Measurements from ENCODE around the gene CRTC2.

Gene CRTC2

GRCh38 chr1:153960206-153960605 is 1.8 kb upstream of the CRTC2 start:
- WGBS, 2 experiments (ENCODE audit: insufficient coverage in 2 of 2), result 96 to 97% methylated on average over 9 to 11 of the region's 11 CpGs
- Histone ChIP-seq H3K4me1 (ENCODE audit: control insufficient read depth, insufficient read depth, low read length, poor library complexity, severe bottlenecking) (peaks cover 16% of the 10 kb centered on the region), H3K27ac (ENCODE audit: low read depth, low read length, severe bottlenecking) (no peak overlapping the region), H3K36me3 (ENCODE audit: control insufficient read depth, insufficient read depth, low read length) (peaks cover 29% of the 10 kb centered on the region), H3K4me3 (ENCODE audit: extremely low read depth, insufficient read depth, low read length, poor library complexity, severe bottlenecking) (no peak overlapping the region), H3K9me3 (ENCODE audit: control insufficient read depth, low read length) (no peaks in the 10 kb centered on the region)

- Histone ChIP-seq H3K4me3 (ENCODE audit: extremely low read depth, insufficient read depth, low read length, poor library complexity, severe bottlenecking) (no peak overlapping the region), H3K27ac (ENCODE audit: low read depth, low read length, severe bottlenecking) (peak overlapping the region; percentile 2), H3K36me3 (ENCODE audit: control insufficient read depth, insufficient read depth, low read length) (peaks cover 36% of the 10 kb centered on the region), H3K4me1 (ENCODE audit: control insufficient read depth, insufficient read depth, low read length, poor library complexity, severe bottlenecking) (peaks cover 16% of the 10 kb centered on the region), H3K9me3 (ENCODE audit: control insufficient read depth, low read length) (no peaks in the 10 kb centered on the region)
- 79 to 100% methylated on average over 1 to 3 of the region's 3 CpGs for WGBS, 2 experiments (ENCODE audit: insufficient coverage in 2 of 2)
These were observed 1.0 kb upstream of the CRTC2 start for GRCh38 chr1:153959454-153959853.

GRCh38 chr1:153958961-153959260 is 499 bp upstream of the CRTC2 start:
- H3K4me3 ChIP-seq (ENCODE audit: extremely low read depth, insufficient read depth, low read length, poor library complexity, severe bottlenecking), result peak overlapping the region; percentile 94
- H3K9me3 ChIP-seq (ENCODE audit: control insufficient read depth, low read length), result no peaks in the 10 kb centered on the region
- H3K27ac ChIP-seq (ENCODE audit: low read depth, low read length, severe bottlenecking), result peak overlapping the region; percentile 25
- H3K4me1 ChIP-seq (ENCODE audit: control insufficient read depth, insufficient read depth, low read length, poor library complexity, severe bottlenecking), result peaks cover 16% of the 10 kb centered on the region
- WGBS, 2 experiments (ENCODE audit: insufficient coverage in 2 of 2), result 56 to 66% methylated on average over 3 of the region's 4 CpGs
- peaks cover 41% of the 10 kb centered on the region for H3K36me3 ChIP-seq (ENCODE audit: control insufficient read depth, insufficient read depth, low read length)

GRCh38 chr1:153957744-153958110 is 685 bp downstream of the CRTC2 start:
- 0% methylated on average over 9 to 10 of the region's 13 CpGs for WGBS, 2 experiments (ENCODE audit: insufficient coverage in 2 of 2)
- H3K9me3 ChIP-seq (ENCODE audit: control insufficient read depth, low read length), result no peaks in the 10 kb centered on the region
- H3K4me3 ChIP-seq (ENCODE audit: extremely low read depth, insufficient read depth, low read length, poor library complexity, severe bottlenecking), result peak overlapping the region; percentile 94
- peaks cover 16% of the 10 kb centered on the region for H3K4me1 ChIP-seq (ENCODE audit: control insufficient read depth, insufficient read depth, low read length, poor library complexity, severe bottlenecking)
- peak overlapping the region; percentile 74 for H3K27ac ChIP-seq (ENCODE audit: low read depth, low read length, severe bottlenecking)
- H3K36me3 ChIP-seq (ENCODE audit: control insufficient read depth, insufficient read depth, low read length), result peaks cover 50% of the 10 kb centered on the region

- H3K36me3 ChIP-seq (ENCODE audit: control insufficient read depth, insufficient read depth, low read length), result peaks cover 56% of the 10 kb centered on the region
- H3K4me1 ChIP-seq (ENCODE audit: control insufficient read depth, insufficient read depth, low read length, poor library complexity, severe bottlenecking), result peaks cover 16% of the 10 kb centered on the region
- no peak overlapping the region for H3K27ac ChIP-seq (ENCODE audit: low read depth, low read length, severe bottlenecking)
- H3K9me3 ChIP-seq (ENCODE audit: control insufficient read depth, low read length), result no peaks in the 10 kb centered on the region
- peak overlapping the region; percentile 94 for H3K4me3 ChIP-seq (ENCODE audit: extremely low read depth, insufficient read depth, low read length, poor library complexity, severe bottlenecking)
- 52 to 80% methylated on average over 1 to 2 of the region's 6 CpGs for WGBS, 2 experiments (ENCODE audit: insufficient coverage in 2 of 2)
These were observed 1.3 kb downstream of the CRTC2 start for GRCh38 chr1:153956997-153957715.

GRCh38 chr1:153954826-153955225 is 3.6 kb downstream of the CRTC2 start:
- no peaks in the 10 kb centered on the region for H3K9me3 ChIP-seq (ENCODE audit: control insufficient read depth, low read length)
- peaks cover 9% of the 10 kb centered on the region for H3K4me1 ChIP-seq (ENCODE audit: control insufficient read depth, insufficient read depth, low read length, poor library complexity, severe bottlenecking)
- no peak overlapping the region for H3K4me3 ChIP-seq (ENCODE audit: extremely low read depth, insufficient read depth, low read length, poor library complexity, severe bottlenecking)
- peaks cover 58% of the 10 kb centered on the region for H3K36me3 ChIP-seq (ENCODE audit: control insufficient read depth, insufficient read depth, low read length)
- no peak overlapping the region for H3K27ac ChIP-seq (ENCODE audit: low read depth, low read length, severe bottlenecking)
- 97 to 100% methylated on average over 9 to 10 of the region's 10 CpGs for WGBS, 2 experiments (ENCODE audit: insufficient coverage in 2 of 2)

- 94 to 100% methylated on average over 2 to 4 of the region's 4 CpGs for WGBS, 2 experiments (ENCODE audit: insufficient coverage in 2 of 2)
- no peak overlapping the region for H3K27ac ChIP-seq (ENCODE audit: low read depth, low read length, severe bottlenecking)
- H3K36me3 ChIP-seq (ENCODE audit: control insufficient read depth, insufficient read depth, low read length), result peaks cover 59% of the 10 kb centered on the region
- peaks cover 9% of the 10 kb centered on the region for H3K4me1 ChIP-seq (ENCODE audit: control insufficient read depth, insufficient read depth, low read length, poor library complexity, severe bottlenecking)
- H3K9me3 ChIP-seq (ENCODE audit: control insufficient read depth, low read length), result no peaks in the 10 kb centered on the region
- H3K4me3 ChIP-seq (ENCODE audit: extremely low read depth, insufficient read depth, low read length, poor library complexity, severe bottlenecking), result no peak overlapping the region
These were observed 4.5 kb downstream of the CRTC2 start for GRCh38 chr1:153953859-153954365.

- Histone ChIP-seq H3K9me3 (ENCODE audit: control insufficient read depth, low read length) (no peaks in the 10 kb centered on the region), H3K36me3 (ENCODE audit: control insufficient read depth, insufficient read depth, low read length) (peaks cover 73% of the 10 kb centered on the region), H3K4me1 (ENCODE audit: control insufficient read depth, insufficient read depth, low read length, poor library complexity, severe bottlenecking) (peaks cover 6% of the 10 kb centered on the region), H3K4me3 (ENCODE audit: extremely low read depth, insufficient read depth, low read length, poor library complexity, severe bottlenecking) (no peak overlapping the region), H3K27ac (ENCODE audit: low read depth, low read length, severe bottlenecking) (no peak overlapping the region)
- WGBS, 2 experiments (ENCODE audit: insufficient coverage in 2 of 2), result 100% methylated on average over 1 of the region's 2 CpGs
These were observed 6.6 kb downstream of the CRTC2 start for GRCh38 chr1:153951801-153952200.

- no peak overlapping the region for H3K27ac ChIP-seq (ENCODE audit: low read depth, low read length, severe bottlenecking)
- no peaks in the 10 kb centered on the region for H3K9me3 ChIP-seq (ENCODE audit: control insufficient read depth, low read length)
- peaks cover under 1% of the 10 kb centered on the region for H3K4me1 ChIP-seq (ENCODE audit: control insufficient read depth, insufficient read depth, low read length, poor library complexity, severe bottlenecking)
- H3K36me3 ChIP-seq (ENCODE audit: control insufficient read depth, insufficient read depth, low read length), result peaks cover 73% of the 10 kb centered on the region
- 87 to 96% methylated on average over 10 to 11 of the region's 11 CpGs for WGBS, 2 experiments (ENCODE audit: insufficient coverage in 2 of 2)
- no peak overlapping the region for H3K4me3 ChIP-seq (ENCODE audit: extremely low read depth, insufficient read depth, low read length, poor library complexity, severe bottlenecking)
These were observed 7.2 kb downstream of the CRTC2 start for GRCh38 chr1:153951183-153951582.

GRCh38 chr1:153946622-153947241 is 11.7 kb downstream of the CRTC2 start, which contains the start of gene DENND4B:
DENND4B (minus strand) TSS chr1:153946718; CDS start chr1:153944374, 2,344 bp downstream.
- WGBS, 2 experiments (ENCODE audit: insufficient coverage in 2 of 2), result 14 to 15% methylated on average over 12 to 16 of the region's 28 CpGs
- Histone ChIP-seq H3K9me3 (ENCODE audit: control insufficient read depth, low read length) (no peaks in the 10 kb centered on the region), H3K36me3 (ENCODE audit: control insufficient read depth, insufficient read depth, low read length) (peaks cover 68% of the 10 kb centered on the region), H3K4me3 (ENCODE audit: extremely low read depth, insufficient read depth, low read length, poor library complexity, severe bottlenecking) (peak within 1 kb of the TSS; percentile 78), H3K27ac (ENCODE audit: low read depth, low read length, severe bottlenecking) (peak within 1 kb of the TSS; percentile 53), H3K4me1 (ENCODE audit: control insufficient read depth, insufficient read depth, low read length, poor library complexity, severe bottlenecking) (peaks cover 4% of the 10 kb centered on the region)
